T-cell (primary cell): ENCODE results near the gene PDZRN3. TPM values are rescaled to one million over a fixed set of nuclear protein-coding genes. Genes with fewer than 3 reads are reported as not detected.

Experiments
- ATAC-seq, 4 experiments: fragments of 200-7000 bp in 3 of 4; fragments of 150-1000 bp in 1 of 4; cut with Tn5 transposase; replicated peaks in 1 of 4; 1 replicate in 3 of 4; 2 replicates in 1 of 4; pipeline ENCODE4 v1.10.0; 2021; ENCODE audit warnings: moderate library complexity in 3 of 4, mild to moderate bottlenecking in 2 of 4, moderate number of reproducible peaks in 1 of 4
- CTCF ChIA-PET, 2 donors: fragments of 300-600 bp; sonication (Branson Sonifier 250); formaldehyde crosslinking; loops; one replicate each; lab custom pipeline; 2022; ENCODE audit warnings: antibody characterized with exemption in 2 of 2; lab: Charles Lee
- POLR2A ChIA-PET, 2 donors: fragments of 300-600 bp; sonication (Branson Sonifier 250); formaldehyde crosslinking; loops; one replicate each; lab custom pipeline; 2022; ENCODE audit warnings: antibody characterized with exemption in 2 of 2; lab: Charles Lee
- DNase-seq, 35 experiments: peaks; one replicate each; pipeline versions ENCODE4 v3.0.0 to v3.0.0-alpha.2; 2013 to 2023
- H3K27ac ChIP-seq: one replicate; pipeline ENCODE4 v1.5.1; 2013; ENCODE audit warnings: low read length
- H3K27me3 ChIP-seq, 2 experiments: replicated peaks in 1 of 2; 1 replicate in 1 of 2; 2 replicates in 1 of 2; pipeline versions ENCODE4 v1.6.1 to v1.7.0; 2013; ENCODE audit warnings: low read length in 1 of 2, mixed read lengths in 1 of 2; ENCODE audit not compliant: control insufficient read depth in 2 of 2, insufficient read depth in 2 of 2; ENCODE audit errors: extremely low read depth in 1 of 2
- H3K36me3 ChIP-seq, 2 donors: 1 replicate in 1 of 2; 2 replicates in 1 of 2; pipeline versions ENCODE4 v1.6.1 to v1.7.0; 2013; ENCODE audit warnings: low read length in 1 of 2; ENCODE audit not compliant: control insufficient read depth in 2 of 2, insufficient read depth in 1 of 2; ENCODE audit errors: extremely low read depth in 1 of 2
- H3K4me1 ChIP-seq, 2 experiments: 1 replicate in 1 of 2; 2 replicates in 1 of 2; pipeline versions ENCODE4 v1.6.1 to v1.7.0; 2013; ENCODE audit warnings: low read length in 2 of 2, mixed read lengths in 1 of 2; ENCODE audit not compliant: insufficient read depth in 2 of 2, control insufficient read depth in 1 of 2; ENCODE audit errors: extremely low read depth in 1 of 2
- H3K4me3 ChIP-seq, 2 donors: 1 replicate in 1 of 2; 2 replicates in 1 of 2; pipeline versions ENCODE4 v1.5.1 to v1.7.0; 2013; ENCODE audit warnings: mild to moderate bottlenecking in 2 of 2, low read length in 1 of 2, moderate library complexity in 1 of 2; ENCODE audit not compliant: control insufficient read depth in 1 of 2; ENCODE audit errors: extremely low read depth in 1 of 2
- H3K9me3 ChIP-seq: 2 replicates; pipeline ENCODE4 v1.7.0; 2013
- H3K27ac Mint-ChIP-seq, 2 donors: one replicate each; pipeline ENCODE4 v1.8.0; 2020 to 2021; ENCODE audit warnings: mild to moderate bottlenecking in 2 of 2, mixed read lengths in 2 of 2
- H3K27me3 Mint-ChIP-seq, 2 donors: one replicate each; pipeline ENCODE4 v1.8.0; 2021 to 2022; ENCODE audit warnings: mixed read lengths in 2 of 2
- H3K36me3 Mint-ChIP-seq: one replicate; pipeline ENCODE4 v1.8.0; 2021; ENCODE audit warnings: mixed read lengths
- H3K4me1 Mint-ChIP-seq, 3 donors: one replicate each; pipeline ENCODE4 v1.8.0; 2020 to 2022; ENCODE audit warnings: mixed read lengths in 3 of 3, mild to moderate bottlenecking in 1 of 3
- H3K4me3 Mint-ChIP-seq, 3 donors: one replicate each; pipeline ENCODE4 v1.8.0; 2020 to 2022; ENCODE audit warnings: mild to moderate bottlenecking in 3 of 3, mixed read lengths in 3 of 3, moderate library complexity in 3 of 3
- H3K9me3 Mint-ChIP-seq, 3 donors: one replicate each; pipeline ENCODE4 v1.8.0; 2020 to 2022; ENCODE audit warnings: mixed read lengths in 3 of 3
- WGBS: methylation state at CpG from one replicate; pipeline ENCODE4 v1.1.5; 2013; ENCODE audit warnings: missing lambda C conversion rate; ENCODE audit not compliant: insufficient coverage; 5-methylcytosine and 5-hydroxymethylcytosine counted together
- total RNA-seq, 35 experiments: library from RNA in 6 of 35; stranded (reverse) in 6 of 35; fragments of 120-200 nt in 1 of 35; gene quantifications; one replicate each; pipeline versions ENCODE4 v1.2.1 to v1.2.4 and lab custom pipeline; 2013 to 2026

PDZRN3 gene
- total RNA-seq, 5 donors from 2014 or later (not counting 1 experiment from before 2014, with no cell fraction given), result 0.16 to 0.73 (median 0.18) TPM; not detected in 2

DNA sequence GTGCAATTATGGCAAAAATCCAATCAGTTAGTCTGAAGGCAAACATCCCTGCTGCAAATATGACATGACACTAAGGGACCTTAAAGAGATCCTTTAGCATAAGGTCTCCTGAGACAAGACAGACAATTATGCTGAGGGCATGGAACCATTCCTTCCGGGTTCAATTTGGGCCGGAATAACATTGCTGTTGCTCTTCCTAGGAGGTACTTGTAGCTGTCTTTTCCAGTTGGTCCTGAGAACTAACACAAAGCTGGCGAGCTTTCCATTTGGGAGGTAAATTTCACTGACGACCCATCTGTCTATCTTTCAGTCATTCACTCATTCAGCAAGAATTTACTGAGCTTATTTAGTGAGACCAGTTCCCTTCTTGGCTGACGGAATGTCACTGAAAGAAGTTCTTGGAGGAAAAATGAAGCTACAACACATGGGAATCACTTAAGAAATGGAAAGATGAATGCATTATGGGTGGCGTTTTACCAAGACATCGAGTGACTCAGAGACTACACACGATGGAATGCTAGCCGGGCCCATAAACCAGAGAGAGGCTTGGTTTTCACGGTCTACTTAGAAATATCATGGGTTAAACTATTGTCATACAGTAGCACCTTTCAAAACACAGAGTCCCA, 215.5 kb downstream of the PDZRN3 start:
- Mint-ChIP-seq H3K4me1 (no peaks in the 10 kb centered on the region), H3K4me3 (no peak overlapping the region), H3K27me3 (peaks cover 0 to 11% of the 10 kb centered on the region in 2 donors), H3K27ac (no peak overlapping the region), H3K9me3 (no peaks in the 10 kb centered on the region), H3K36me3 (no peaks in the 10 kb centered on the region)
- Histone ChIP-seq H3K9me3 (no peaks in the 10 kb centered on the region), H3K4me1 (no peaks in the 10 kb centered on the region), H3K4me3 (no peak overlapping the region), H3K36me3 (no peaks in the 10 kb centered on the region), H3K27ac (no peak overlapping the region), H3K27me3 (no peaks in the 10 kb centered on the region)
- 86% methylated on average over 6 of the region's 10 CpGs for WGBS
- CTCF ChIA-PET, result interaction anchor here in 1 of 2 donors (0.6 kb wide), 1 partner anchor 52 kb away, joined by 3 read pairs; no protein-coding TSS in a partner anchor
- POLR2A ChIA-PET, result no interaction called here
- ATAC-seq (no peak), DNase-seq (no peak)

DNA sequence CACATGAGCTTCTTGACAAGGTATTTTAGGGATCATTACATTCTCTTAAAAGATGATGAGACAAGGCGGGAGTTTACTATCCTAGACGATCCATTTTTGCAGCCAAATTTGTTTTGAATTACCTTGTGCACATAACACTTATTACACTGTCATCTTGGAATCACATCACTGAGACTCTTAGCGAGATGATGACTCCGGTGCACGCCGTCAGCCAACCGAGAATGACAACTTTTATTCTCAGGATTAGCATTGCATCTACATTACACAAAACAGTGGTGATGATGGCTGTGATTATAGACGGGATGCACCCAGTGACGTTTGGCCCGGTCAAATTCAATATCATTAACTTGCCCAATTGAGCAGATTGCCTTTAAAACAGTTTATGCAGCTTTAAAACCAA, 216.1 kb downstream of the PDZRN3 start:
- Histone ChIP-seq H3K27me3 (no peaks in the 10 kb centered on the region), H3K4me1 (no peaks in the 10 kb centered on the region), H3K27ac (no peak overlapping the region), H3K36me3 (no peaks in the 10 kb centered on the region), H3K4me3 (no peak overlapping the region), H3K9me3 (no peaks in the 10 kb centered on the region)
- no peak overlapping the region for H3K4me3 Mint-ChIP-seq
- WGBS, result 83% methylated on average over 2 of the region's 10 CpGs
- H3K27ac Mint-ChIP-seq, result no peak overlapping the region
- POLR2A ChIA-PET, result no interaction called here
- H3K27me3 Mint-ChIP-seq, result peaks cover 0 to 16% of the 10 kb centered on the region in 2 donors
- no peaks in the 10 kb centered on the region for H3K36me3 Mint-ChIP-seq
- CTCF ChIA-PET, result interaction anchor here in 1 of 2 donors (0.6 kb wide), 1 partner anchor 52 kb away, joined by 3 read pairs; no protein-coding TSS in a partner anchor
- no peaks in the 10 kb centered on the region for H3K9me3 Mint-ChIP-seq
- no peak for ATAC-seq
- no peaks in the 10 kb centered on the region for H3K4me1 Mint-ChIP-seq
- no peak for DNase-seq

DNA sequence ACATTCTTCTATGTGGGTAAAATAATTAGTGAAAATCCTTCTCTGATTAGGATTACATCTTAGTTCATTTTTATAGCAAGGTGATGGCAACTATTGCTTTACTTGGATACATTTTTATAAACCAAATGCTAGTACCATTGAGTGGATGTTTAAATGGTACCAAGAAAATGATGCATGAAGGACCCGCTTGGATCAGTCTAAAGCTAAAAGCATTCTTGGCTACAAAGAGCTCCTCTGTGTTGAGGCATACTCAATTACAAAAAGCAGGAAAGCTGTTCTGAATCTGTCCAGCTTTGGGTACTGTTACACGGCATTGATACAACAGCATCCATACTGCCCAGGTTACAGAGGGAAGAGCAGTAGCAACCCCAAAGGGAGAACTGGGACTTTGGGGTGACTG, 217.2 kb downstream of the PDZRN3 start:
- CTCF ChIA-PET, result no interaction called here
- no peaks in the 10 kb centered on the region for H3K36me3 Mint-ChIP-seq
- H3K4me3 ChIP-seq, result no peak overlapping the region
- H3K27ac ChIP-seq, result no peak overlapping the region
- POLR2A ChIA-PET, result no interaction called here
- H3K4me1 Mint-ChIP-seq, result no peaks in the 10 kb centered on the region
- no peak overlapping the region for H3K4me3 Mint-ChIP-seq
- H3K4me1 ChIP-seq, result no peaks in the 10 kb centered on the region
- no peak for ATAC-seq
- H3K9me3 Mint-ChIP-seq, result no peaks in the 10 kb centered on the region
- no peaks in the 10 kb centered on the region for H3K9me3 ChIP-seq
- no peak for DNase-seq
- no peaks in the 10 kb centered on the region for H3K27me3 ChIP-seq
- WGBS, result 92% methylated on average over 2 of the region's 2 CpGs
- peaks cover 0 to 16% of the 10 kb centered on the region in 2 donors for H3K27me3 Mint-ChIP-seq
- H3K27ac Mint-ChIP-seq, result no peak overlapping the region
- H3K36me3 ChIP-seq, result no peaks in the 10 kb centered on the region

DNA sequence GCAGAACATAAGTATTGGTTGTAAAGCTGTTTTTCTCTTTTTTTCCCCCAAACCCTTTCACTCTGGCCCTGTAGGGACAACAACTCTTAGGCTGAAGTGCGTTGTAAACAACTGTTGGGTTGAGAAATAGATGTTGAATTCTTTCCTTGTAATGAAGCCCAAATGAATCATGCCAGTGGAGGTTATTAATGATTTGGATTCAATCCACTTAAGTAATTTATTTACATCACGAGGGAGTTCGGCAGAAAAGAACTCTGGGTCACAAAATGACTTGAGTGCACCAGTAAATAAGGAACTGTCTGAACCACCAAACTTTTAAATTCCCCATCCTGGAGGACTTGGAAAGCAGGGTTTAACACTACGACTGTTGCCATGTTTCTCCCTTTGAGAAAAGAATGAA, 218.9 kb downstream of the PDZRN3 start:
- ChIA-PET POLR2A (no interaction called here), CTCF (no interaction called here)
- Mint-ChIP-seq H3K4me3 (no peak overlapping the region), H3K9me3 (no peaks in the 10 kb centered on the region), H3K4me1 (peaks cover 0 to 4% (median 0%) of the 10 kb centered on the region in 3 donors), H3K36me3 (no peaks in the 10 kb centered on the region), H3K27ac (no peak overlapping the region), H3K27me3 (peaks cover 0 to 16% of the 10 kb centered on the region in 2 donors)
- Histone ChIP-seq H3K27ac (no peak overlapping the region), H3K9me3 (no peaks in the 10 kb centered on the region), H3K4me1 (no peaks in the 10 kb centered on the region), H3K27me3 (no peaks in the 10 kb centered on the region), H3K36me3 (no peaks in the 10 kb centered on the region), H3K4me3 (no peak overlapping the region)
- DNase-seq (no peak), ATAC-seq (no peak)
- 80% methylated on average over 2 of the region's 4 CpGs for WGBS

DNA sequence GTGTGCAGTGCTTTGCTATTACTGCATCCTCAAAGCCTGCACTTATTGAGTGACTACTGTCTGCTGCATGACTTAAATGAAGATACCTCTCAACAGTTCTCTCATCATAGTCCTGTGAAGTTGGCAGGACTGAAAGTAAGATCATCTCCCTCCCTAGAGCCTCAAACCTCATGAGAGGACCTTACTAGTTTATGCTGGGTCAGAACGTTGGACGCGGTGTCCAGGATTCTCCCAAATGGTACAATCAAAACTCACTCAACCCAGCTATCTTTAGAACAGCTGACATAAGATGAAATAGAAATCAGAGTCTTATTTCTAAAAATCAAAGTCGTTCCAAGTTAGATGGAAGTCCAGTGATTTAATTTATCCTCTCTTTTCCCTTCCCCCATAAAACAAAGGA, 219.7 kb downstream of the PDZRN3 start:
- Histone ChIP-seq H3K27ac (no peak overlapping the region), H3K27me3 (no peaks in the 10 kb centered on the region), H3K4me1 (no peaks in the 10 kb centered on the region), H3K4me3 (no peak overlapping the region), H3K9me3 (no peaks in the 10 kb centered on the region), H3K36me3 (no peaks in the 10 kb centered on the region)
- CTCF ChIA-PET, result no interaction called here
- no CpG with 5 or more reads among the region's 4 CpGs for WGBS
- no peaks in the 10 kb centered on the region for H3K36me3 Mint-ChIP-seq
- ATAC-seq (no peak), DNase-seq (no peak)
- peaks cover 0 to 16% of the 10 kb centered on the region in 2 donors for H3K27me3 Mint-ChIP-seq
- no peak overlapping the region for H3K4me3 Mint-ChIP-seq
- no peak overlapping the region for H3K27ac Mint-ChIP-seq
- POLR2A ChIA-PET, result no interaction called here
- no peaks in the 10 kb centered on the region for H3K9me3 Mint-ChIP-seq
- H3K4me1 Mint-ChIP-seq, result peaks cover 0 to 4% (median 0%) of the 10 kb centered on the region in 3 donors

DNA sequence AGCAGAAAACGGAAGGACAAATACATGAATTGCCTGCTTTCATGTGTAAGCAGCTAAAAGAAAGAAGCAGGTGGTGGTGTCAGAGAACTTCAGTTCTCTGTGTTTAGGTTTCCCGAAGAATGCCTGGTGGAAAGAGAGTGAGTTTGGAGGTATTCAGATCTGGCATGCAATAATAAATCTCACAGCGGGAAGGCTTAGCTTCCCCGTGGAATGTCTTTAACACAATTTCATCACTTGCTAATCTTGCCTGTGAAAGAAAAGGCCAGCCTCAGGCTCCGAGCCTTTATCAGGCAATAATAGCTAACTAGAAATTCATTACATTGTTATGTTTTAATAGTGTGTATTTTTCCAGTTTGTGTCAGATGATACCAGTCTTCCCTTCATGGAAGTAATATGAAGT, 220.3 kb downstream of the PDZRN3 start:
- DNase-seq (no peak), ATAC-seq (no peak)
- no peak overlapping the region for H3K4me3 ChIP-seq
- Mint-ChIP-seq H3K27ac (no peak overlapping the region), H3K4me3 (no peak overlapping the region), H3K27me3 (peaks cover 0 to 15% of the 10 kb centered on the region in 2 donors), H3K36me3 (no peaks in the 10 kb centered on the region), H3K9me3 (no peaks in the 10 kb centered on the region), H3K4me1 (peaks cover 0 to 4% (median 0%) of the 10 kb centered on the region in 3 donors)
- H3K9me3 ChIP-seq, result no peaks in the 10 kb centered on the region
- no peaks in the 10 kb centered on the region for H3K27me3 ChIP-seq
- ChIA-PET CTCF (no interaction called here), POLR2A (no interaction called here)
- no peaks in the 10 kb centered on the region for H3K36me3 ChIP-seq
- WGBS, result 100% methylated on average over 2 of the region's 5 CpGs
- H3K4me1 ChIP-seq, result no peaks in the 10 kb centered on the region
- H3K27ac ChIP-seq, result no peak overlapping the region
